Endometrial microvascular endothelial cells (primary cell): ENCODE results near the gene GCNA. TPM values are rescaled to one million over a fixed set of nuclear protein-coding genes. Genes with fewer than 3 reads are reported as not detected.
"Not testable (repeated sequence)": the region's sequence is repeated elsewhere in the genome, so short reads cannot be mapped to it uniquely, and the experiment has no call there.

Source experiments
- in situ Hi-C: cut with HindIII; loops from 2 replicates; pipeline ENCODE4 v1.10.0; 2017; ENCODE audit warnings: low sequenced_read_pairs, low pct_unique_long_range_greater_than_20kb; ENCODE audit errors: inconsistent ontology term
- total RNA-seq: library from RNA; depleted of rRNA; stranded (reverse); fragments of >200 nt; gene quantifications from one replicate; pipeline ENCODE4 v1.2.3, GENCODE V29; 2015; ENCODE audit errors: inconsistent ontology term

Gene GCNA
- total RNA-seq, 1 donor from 2014 or later: 0.09 TPM

DNA sequence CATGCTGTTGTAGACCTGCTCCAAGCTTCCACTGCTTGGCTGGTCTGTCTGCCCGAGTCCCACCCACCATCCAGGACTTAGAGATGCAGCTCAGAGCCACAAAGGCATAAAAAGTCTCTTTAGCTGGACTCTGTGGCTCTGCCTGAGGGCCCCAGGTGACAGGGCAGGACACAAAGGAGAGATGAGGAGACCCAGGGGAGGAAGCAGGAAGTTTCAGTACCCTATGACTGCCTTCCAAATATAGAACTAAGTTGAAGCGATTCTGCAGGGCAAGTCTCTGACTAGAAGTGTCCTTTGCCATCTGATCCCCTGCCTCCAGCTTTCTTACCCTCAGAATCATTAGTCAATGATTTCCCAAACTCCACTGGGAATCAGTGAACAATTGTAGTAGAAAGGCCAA, 51.2 kb downstream of the GCNA start:
- in situ Hi-C loops: no loop called here

DNA sequence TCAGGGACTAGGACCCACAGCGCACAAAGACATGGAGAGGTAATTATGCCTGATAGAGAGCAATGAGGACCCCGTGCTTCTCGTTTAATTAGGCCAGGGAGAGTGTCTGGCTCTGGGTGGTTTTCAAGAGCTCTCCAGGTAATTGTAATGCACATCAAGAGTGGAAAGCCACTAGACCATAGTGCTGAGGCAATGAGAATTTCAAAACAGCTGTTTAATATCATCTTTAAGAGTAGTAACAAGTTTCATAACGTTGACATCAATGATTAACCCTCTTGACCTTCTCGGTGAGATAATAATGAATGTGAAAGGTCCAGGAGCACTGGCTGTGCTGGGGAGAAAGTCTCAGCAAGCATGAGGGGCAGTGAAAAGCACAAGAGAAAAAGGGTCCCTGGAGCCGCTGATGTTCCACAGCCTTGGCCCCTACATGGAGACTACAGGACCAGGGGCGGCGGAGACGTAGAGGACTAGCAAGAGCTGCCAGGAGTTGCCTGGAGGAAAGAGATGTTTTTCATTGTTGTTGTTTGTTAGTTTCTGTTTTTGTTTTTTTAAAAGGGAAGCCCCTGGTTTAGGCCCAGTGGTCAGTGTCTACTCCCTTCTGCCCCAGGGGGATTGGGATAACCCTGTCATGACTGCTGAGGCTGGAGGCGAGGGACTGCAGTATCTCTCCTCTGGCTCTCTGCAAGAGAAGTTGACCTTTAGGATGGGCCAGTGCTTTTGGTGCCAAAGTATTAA, 54.9 kb downstream of the GCNA start:
- in situ Hi-C loops: no loop called here

DNA sequence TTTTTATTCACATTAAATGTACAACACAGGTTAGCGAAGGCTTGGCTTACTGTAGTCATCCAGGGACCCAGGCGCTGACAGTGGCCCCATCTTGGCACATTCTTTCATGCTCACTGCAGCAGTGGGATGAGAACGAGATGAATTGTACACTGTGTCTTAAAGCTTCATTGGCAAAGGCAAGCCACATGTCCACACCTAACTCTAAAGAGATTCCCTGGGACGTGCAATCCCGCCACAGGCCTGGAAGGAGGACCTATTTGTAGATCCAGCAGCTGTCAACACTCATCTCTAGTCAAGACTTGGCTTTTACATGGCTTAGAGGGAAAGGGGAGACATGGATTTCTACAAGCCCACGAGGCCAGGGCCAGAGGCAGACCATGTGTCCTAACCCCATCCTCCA, 56.1 kb downstream of the GCNA start:
- in situ Hi-C loops: no loop called here

DNA sequence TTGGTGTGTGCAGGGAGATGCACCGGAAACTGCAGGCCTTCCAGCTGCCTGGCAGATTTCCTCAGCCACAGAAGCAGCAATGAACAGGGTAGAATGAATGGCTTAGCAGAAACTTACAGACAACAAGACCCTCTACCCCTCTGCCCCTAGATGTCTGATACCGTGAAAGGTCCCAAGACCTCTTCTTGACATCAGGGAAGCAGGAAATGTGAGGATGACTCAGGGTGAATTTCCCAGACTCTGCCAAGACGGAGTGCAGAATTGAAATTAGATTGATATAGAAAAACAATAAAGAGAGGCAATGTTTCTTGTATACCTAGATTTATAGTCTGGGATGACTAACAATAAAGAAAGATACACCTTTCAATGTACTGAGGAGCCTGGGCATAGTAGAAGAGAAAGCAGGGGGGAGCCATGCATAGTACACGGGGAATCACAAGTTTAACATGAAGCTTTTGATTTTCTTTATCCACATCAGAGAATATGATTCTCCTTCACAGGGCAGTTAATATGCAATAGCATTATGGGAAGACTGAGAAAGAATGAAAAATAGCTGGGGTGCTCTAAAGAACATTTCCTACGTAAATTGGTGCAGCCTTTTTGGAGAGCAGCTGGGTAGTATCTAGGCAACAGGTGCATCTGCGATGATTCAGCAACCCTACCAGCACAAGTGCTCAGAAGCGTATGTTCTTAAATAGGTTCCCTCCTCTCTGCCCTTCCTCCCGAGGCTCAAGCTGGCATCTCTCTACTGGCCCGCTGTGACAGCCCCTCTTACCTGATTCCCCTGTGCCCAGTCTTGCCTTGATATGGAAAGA, 58.4 kb downstream of the GCNA start:
- in situ Hi-C loops: no loop called here

DNA sequence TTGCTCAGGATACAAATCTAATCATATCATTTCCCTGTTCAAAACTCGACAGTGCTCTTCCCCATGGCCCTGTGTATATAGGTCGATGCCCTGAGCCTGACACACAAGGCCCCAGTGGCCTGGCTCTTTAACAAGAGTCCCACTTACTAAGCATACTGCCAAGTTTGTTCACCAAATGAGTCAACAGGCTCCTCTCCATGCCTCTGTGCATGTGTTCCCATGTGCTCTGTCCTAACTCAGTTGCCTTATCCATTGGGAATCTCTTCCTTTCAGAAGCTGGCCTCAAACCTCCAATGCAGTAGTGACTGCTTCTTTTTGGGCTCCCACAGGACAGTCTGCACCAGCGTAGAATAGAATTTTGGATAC, 59.0 kb downstream of the GCNA start:
- in situ Hi-C loops: no loop called here

DNA sequence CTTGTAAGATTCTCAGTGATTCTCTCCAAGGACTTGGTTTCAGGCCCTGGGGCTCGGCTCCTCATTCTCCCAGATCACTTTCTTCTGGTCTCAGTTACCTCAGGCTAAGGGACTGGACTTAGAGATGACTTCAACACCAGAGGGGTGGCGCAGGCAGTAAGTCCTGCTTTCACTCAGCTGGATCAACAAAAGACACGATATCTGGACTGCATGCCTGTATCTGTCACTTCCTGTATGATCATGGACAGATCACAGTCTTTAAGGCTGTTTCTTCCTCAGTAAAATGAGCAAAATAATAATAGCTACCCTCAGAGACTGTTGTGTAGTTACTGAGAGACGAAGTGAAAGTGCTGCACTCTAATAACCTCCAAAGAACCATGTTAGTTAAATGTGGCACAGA, 59.6 kb downstream of the GCNA start:
- in situ Hi-C loops: no loop called here

DNA sequence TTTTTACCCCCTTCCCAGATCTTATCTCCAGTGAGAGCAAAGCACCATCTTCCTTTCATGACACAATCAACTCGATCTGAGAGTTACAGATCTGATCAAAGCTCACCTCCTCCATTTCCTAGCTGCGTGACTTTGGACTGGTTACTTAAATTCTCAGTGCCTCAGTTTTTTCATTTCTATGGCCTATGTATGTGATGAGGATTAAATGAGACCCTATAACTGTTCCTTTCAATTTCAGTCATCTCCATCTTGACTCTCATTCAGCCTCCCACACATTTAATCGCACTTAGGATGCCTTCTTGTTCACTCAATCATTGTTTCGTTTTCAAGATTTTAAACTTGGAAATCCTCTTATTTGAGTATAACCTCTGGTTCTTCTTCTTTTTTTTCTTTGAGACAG, 60.2 kb downstream of the GCNA start:
- in situ Hi-C loops: no loop called here

DNA sequence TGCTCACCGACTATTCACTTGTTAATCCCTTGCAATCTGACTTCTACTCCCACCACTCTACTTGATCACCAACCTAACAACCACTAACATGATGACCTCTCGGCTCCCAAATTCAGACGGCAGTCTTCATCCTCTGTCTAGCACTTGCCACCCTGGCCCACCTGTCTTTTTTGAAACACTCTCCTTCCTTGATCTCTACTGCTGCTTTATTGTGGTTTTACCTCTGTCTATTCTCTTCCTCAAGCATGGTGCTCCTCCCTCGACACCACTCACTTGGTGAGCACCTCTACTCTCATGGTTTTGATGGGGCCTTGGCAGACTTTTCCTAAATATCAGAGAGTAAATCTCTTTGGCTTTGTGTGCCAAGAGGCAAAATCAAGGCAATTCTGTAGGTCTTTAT, 61.8 kb downstream of the GCNA start:
- in situ Hi-C loops: no loop called here

DNA sequence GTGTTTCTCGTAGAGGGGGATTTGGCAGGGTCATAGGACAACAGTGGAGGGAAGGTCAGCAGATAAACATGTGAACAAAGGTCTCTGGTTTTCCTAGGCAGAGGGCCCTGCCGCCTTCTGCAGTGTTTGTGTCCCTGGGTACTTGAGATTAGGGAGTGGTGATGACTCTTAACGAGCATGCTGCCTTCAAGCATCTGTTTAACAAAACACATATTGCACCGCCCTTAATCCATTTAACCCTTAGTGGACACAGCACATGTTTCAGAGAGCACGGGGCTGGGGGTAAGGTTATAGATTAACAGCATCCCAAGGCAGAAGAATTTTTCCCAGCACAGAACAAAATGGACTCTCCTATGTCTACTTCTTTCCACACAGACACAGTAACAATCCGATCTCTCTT, 66.2 kb downstream of the GCNA start:
- in situ Hi-C loops: not testable (repeated sequence)

DNA sequence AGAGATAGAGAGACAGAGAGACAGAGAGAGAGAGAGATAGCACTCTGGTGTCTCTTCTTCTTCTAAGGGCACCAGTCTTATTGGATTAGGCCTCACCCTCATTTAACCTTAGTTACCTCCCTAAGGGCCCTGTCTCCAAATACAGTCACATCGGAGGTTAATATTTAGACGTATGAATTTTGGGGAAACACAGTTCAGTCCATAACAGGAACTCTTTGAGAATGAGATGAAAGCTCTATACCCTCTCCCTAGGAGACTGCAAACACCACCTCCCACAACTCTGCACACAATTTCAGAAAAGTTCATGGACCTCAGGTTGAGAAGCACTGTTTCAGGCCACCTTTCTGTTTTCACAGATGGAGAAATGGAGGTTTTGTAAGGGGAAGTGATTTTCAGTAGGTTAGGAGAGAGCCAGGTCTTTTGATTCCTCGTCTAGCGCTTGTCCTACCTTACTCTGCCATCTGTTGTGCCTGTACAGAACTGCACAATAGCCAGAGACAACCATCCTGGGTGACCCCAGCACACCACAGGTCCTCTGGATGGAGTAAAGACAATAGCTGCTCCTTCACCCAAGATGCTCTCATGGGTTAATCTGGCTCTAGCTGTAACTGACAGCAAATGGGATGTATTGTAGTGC, 72.2 kb downstream of the GCNA start:
- in situ Hi-C loops: no loop called here

DNA sequence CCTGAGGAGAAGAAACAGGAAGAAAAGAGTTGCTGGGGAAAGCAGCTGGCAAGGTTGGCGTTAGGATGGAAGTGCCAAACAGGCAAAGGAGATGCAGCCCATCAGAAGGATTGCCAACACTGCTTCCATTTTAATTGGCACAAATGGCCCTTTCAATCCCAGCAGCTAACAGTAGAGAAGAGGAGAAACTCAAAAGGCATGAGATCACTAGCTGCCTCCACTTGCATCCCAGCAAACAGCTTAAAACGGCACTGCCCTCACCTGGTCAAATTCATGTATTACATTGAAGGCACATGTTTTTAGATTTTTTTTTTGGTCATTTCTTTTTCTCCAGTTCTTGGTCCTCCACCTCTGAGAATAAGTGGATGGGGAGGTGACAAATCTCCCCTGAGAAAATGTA, 74.2 kb downstream of the GCNA start:
- in situ Hi-C loops: no loop called here

DNA sequence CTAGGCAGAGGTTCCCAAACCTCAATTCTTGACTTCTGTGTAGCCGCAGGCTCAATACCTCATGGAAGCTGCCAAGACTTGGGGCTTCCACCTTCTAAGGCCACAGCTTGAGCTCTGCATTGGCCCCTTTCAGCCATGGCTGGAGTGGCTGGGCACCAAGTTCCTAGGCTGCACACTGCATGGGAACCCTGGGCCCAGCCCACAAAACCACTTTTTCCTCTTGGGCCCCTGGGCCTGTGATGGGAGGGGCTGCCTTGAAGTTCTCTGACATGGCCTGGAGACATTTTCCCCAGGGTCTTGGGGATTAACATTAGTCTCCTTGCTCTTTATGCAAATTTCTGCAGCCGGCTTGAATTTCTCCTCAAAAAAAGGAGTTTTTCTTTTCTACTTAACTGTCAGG, 75.1 kb downstream of the GCNA start:
- in situ Hi-C loops: no loop called here

DNA sequence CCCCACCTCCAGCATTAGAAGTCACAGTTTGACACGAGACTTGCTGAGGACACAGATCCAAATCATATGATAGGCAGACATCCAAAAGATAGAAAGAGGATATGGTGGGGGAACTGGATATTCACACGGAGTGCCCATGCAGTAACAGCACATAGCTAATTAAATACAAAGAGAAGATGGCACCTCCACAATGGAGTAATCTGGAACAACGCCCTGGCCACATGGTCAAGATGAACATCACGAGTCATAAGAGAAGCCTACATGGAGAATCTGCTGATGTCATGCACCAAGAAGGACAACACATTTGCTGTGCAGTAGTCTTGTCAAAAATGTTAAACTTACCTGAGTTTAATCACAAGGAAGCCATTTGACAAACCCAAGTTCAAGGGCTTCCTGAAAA, 79.0 kb downstream of the GCNA start:
- in situ Hi-C loops: no loop called here

DNA sequence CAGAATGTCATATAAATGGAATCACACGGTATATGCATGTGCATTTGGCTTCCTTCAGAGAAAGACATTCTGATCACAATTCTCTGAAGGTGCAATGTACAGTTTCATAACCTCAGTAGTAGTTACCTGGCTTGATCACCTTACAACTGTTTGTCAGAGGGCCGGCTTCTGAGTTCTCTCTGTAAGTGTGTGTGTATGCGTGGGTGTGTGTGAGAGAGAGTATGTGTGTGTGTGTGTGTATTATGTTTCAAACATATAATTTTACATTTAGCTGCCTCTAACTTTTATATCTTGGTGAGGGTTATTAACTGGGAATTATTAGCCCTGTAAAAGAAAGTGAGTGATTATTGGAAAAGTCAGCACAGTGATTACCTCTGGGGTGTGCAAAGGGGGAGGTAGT, 81.1 kb downstream of the GCNA start:
- in situ Hi-C loops: no loop called here

DNA sequence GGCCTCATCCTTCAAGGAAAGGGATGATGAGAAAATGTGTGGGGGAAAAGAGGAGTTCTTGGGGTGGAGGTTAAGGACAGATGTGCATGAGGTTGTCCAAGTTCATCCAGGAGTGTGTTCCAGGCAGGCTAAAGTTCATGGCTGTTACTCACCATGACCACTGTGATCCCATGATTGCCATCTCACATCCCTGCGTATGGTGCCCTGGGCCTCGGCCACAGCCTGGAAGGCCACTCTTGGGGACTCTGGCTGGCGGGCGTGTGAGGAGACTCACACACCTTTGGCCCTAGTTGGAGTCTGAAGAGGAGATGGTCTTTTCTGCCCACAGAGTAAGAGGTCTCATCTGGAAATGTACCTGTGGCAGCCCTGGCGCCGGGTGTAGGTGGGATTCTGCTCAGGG, 81.7 kb downstream of the GCNA start:
- in situ Hi-C loops: no loop called here

DNA sequence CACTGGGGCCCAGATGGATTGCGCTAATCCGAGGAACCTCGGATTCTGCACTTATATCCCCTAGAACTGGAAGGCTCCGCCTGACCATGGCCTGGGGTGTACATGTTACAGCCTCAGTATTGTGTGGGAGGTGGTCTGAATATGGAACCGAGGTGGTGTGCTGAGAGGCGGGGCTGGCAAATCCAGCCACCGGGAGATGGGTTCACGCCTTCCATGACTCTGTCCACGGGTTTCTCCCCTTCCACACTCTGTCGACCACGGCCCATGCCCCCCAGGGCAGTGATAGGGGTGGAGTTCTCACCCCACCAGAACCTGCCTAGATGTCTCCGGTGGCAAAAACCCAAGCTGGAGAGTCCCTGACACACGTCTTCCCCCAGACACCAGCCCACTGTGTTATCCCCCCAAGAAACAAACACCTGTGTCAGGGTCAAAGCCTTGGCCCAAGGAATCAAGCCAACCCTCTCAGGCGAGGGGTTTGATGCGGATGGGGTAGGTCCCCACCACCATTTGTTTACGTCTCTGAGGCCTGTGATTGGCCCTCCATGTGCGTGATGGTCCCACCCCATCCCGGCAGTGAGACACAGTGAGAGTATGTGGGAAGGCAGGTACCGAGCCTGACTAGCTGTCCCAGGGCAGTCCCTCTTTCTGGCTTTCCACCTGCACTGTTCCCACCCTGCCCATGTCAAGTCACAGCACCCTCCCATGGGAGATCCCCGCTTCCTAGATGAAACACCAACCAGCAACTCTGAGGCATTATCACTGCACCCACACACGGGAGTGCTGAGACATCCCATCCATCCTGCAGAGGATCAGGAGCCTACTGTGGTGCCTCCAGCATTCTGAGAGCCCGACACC, 82.6 kb downstream of the GCNA start:
- in situ Hi-C loops: no loop called here

DNA sequence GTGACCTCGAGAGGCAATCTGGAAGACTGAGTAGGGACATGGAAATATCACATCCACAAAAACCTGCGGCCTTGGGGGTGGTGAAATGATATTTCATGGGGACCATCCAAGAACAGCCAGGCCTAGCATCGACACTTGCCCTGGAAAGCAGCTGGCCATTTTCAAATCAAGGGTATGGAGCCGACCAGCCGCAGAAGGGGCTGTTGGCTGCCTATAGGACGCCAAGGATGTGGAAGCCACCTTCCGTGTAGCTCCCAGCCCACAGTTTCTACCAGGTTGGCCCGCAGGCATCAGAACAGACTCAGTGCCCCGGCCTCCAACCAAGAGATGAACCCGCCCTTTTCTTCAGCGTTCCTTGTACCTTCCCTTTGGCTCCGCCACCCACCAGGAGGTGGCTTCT, 83.7 kb downstream of the GCNA start:
- in situ Hi-C loops: no loop called here

DNA sequence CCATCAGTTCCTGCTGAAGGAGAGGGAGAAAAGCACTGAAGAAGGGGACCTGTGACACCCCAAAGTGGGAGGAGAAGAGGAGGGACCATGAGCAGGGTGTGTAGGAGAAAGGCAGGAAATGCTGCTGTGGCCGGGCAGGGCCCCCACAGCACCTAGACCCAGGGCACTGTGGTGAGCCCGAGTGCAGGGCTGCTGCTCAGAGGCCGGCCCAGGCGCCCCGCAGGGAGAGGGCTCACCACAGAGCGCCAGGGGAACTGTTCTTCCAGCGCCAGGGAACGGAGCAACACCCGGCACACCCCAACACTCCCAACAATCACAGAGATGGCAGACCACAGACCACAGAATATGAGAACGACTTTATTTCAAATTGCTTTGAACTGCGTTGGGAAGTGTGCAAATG, 84.4 kb downstream of the GCNA start:
- in situ Hi-C loops: not testable (repeated sequence)
